ENCODE results near the gene C1QB.
A peak's percentile ranks its signal among the peaks of the same experiment; 100 is the strongest.

The C1QB gene

GRCh38 chr1:22636353-22636752, 16.7 kb upstream of the C1QB start, which contains the start of gene C1QA:
TSS of gene C1QA (plus strand) at chr1:22636628. CDS start at chr1:22637617, 989 bp downstream.
- no peak for DNase-seq

GRCh38 chr1:22636927-22637326, 16.1 kb upstream of the C1QB start:
- no peak for DNase-seq

GRCh38 chr1:22637907-22638445, 15.1 kb upstream of the C1QB start:
- DNase-seq = no peak

- no peak for DNase-seq
Measured at GRCh38 chr1:22638476-22639234, 14.4 kb upstream of the C1QB start.

GRCh38 chr1:22639286-22639685, 13.8 kb upstream of the C1QB start:
- DNase-seq = no peak

DNA sequence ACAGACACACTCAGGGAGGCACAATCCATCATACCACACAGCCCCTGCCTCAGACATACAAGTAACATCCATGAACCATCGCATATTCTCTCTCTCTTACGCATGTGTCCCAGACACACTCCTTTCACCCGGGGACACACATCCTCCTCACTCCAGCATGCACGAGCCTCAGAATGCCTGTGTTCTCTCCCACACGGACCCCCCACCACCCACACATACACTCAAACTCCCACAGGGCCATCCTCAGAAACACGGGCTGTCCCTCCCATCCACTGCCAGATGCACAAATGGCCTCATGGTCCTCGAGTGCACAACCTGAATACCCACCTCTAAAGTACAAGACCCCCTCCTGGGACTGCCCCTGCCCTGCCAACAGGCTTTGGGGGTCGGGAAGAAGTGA, 11.8 kb upstream of the C1QB start:
- no peak for DNase-seq

GRCh38 chr1:22641906-22642636, 11.0 kb upstream of the C1QB start:
- peak; percentile 8 for DNase-seq

DNA sequence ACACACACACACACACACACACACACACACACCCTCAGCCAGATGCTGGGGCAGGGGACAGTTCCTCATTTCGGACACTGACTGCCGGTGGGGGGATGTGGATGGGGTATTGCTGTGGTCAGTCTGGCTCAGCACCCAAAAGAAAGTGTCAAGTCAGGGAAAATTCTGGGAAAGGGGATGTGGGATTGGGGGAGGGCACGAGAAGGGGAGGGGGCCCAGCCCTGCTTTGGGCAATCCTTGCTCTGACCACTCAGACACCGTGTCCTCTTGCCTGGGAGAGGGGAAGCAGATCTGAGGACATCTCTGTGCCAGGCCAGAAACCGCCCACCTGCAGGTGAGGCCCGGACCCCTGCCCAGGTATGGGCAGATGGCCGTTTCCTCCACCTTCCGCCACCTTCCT, 9.7 kb upstream of the C1QB start, which contains the start of gene C1QC:
Gene C1QC, plus strand, starts transcription at position 253 of the 400 bp plus-strand sequence. CDS start 391 bp downstream, outside the sequence.
- DNase-seq = no peak

DNA sequence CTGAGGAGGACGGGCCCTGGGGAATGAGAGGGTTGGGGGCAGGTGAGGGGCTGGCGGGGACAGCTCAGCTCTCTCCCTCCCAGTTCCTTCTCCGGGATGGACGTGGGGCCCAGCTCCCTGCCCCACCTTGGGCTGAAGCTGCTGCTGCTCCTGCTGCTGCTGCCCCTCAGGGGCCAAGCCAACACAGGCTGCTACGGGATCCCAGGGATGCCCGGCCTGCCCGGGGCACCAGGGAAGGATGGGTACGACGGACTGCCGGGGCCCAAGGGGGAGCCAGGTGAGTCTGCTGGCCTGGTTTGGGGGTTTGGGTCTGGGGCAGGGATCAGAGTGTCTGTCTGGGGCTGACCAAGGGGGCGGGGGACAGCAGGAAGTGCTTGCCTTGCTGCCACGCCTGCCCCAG, 9.1 kb upstream of the C1QB start:
- DNase-seq = no peak

DNA sequence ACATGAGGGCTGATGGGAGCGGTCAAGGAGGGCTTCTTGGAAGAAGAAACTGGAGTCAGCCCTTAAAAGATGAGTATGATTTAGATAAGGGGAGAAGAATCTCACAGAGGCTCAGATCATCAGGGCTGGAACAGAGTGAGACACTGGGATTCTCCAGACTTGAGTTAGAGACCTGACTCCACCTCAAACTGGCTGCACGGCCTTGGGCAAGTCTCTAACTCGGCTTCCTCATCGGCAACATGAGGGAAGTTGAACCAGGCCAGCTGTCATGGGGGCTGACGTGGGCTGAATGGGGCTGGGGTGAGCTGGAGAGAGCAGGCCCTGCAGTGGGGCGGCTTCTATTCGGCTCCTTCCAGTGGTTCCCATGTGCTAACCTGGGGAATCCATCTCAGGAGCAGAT, 7.1 kb upstream of the C1QB start:
- no peak for DNase-seq

DNA sequence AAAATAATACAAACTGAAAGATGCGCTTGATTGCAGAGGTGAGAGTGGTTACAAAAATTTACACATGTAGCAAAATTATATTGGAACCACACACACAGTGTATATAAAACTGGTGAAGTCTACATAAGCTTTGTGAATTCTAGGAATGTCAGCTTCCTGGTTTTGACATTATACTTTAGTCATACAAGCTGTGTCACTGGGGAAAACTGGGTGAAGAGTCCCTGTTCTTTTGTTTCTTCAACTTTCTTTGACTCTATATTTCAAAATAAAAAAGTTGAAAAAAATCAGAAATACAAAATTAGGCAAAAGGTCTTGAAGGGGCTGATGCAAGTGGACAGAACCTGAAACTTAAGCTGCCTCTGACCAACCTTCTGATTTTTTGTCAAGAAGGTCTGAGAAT, 6.7 kb upstream of the C1QB start:
- no peak for DNase-seq

GRCh38 chr1:22650089-22650693, 2.8 kb upstream of the C1QB start:
- DNase-seq = no peak

- DNase-seq = no peak
Measured at GRCh38 chr1:22651941-22652856, 837 bp upstream of the C1QB start.

GRCh38 chr1:22654692-22655091, 1.7 kb downstream of the C1QB start:
- DNase-seq = no peak

DNA sequence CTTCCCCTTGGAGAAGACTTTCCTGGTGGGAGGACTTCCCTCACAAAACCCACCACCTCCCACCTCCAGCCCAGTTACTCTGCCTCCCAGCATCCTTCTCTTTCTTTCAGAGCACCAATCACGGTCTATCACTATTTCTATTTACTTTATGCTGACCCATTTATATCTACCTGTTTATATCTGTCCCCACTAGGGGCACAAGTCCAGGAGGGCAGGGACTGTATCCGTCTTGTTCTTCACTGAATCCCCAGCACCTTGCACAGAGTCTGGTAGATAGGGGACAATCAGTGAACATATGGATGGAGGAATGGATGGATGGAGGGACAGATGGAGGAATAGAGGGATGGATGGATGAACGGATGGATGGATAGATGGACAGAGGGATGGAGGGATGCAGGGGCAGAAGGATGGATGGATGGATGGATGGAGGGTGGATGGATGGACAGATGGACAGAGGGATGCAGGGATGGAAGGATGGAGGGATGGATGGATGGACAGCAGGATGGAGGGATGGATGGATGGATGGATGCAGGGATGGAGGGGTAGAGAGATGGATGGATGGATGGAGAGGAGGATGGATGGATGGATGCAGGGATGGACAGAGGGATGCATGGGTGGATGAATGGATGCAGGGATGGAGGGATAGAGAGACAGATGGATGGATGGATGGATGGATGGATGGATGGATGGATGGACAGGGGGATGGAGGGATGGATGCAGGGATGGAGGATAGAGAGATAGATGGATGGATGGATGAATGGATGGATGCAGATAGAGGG, 5.5 kb downstream of the C1QB start:
- no peak for DNase-seq

DNA sequence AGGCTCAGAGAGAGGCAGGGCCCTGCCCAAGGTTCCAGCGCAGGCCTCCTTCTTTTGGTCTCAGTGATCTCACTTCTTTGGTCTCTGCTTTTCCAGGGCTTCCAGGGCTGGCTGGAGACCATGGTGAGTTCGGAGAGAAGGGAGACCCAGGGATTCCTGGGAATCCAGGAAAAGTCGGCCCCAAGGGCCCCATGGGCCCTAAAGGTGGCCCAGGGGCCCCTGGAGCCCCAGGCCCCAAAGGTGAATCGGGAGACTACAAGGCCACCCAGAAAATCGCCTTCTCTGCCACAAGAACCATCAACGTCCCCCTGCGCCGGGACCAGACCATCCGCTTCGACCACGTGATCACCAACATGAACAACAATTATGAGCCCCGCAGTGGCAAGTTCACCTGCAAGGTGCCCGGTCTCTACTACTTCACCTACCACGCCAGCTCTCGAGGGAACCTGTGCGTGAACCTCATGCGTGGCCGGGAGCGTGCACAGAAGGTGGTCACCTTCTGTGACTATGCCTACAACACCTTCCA, 7.7 kb downstream of the C1QB start:
- no peak for DNase-seq

- DNase-seq = no peak
Measured at GRCh38 chr1:22661880-22662279, 8.8 kb downstream of the C1QB start.

- peak; percentile 24 for DNase-seq
Measured at GRCh38 chr1:22662318-22662717, 9.3 kb downstream of the C1QB start.

DNA sequence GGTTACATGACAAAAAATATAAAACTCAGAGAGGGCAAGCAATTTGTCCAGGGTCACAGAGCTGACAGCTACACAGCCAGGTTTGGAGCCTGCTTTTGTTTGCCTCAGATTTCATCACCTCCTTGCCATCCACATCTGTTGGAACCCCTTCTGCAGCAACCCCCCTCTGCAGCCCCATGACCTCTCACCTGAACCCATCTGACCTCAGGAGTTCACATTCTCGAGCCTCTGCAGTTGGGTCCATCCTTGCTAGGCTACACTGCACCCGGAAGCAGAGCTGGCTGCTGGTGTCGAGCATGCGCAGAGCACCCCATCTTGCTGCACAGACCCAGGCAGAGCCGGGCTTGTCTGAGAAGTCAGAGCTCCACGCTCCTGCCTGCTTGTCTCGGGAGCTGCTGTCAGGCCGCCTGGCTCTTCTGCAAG, 10.0 kb downstream of the C1QB start:
- DNase-seq = no peak

DNA sequence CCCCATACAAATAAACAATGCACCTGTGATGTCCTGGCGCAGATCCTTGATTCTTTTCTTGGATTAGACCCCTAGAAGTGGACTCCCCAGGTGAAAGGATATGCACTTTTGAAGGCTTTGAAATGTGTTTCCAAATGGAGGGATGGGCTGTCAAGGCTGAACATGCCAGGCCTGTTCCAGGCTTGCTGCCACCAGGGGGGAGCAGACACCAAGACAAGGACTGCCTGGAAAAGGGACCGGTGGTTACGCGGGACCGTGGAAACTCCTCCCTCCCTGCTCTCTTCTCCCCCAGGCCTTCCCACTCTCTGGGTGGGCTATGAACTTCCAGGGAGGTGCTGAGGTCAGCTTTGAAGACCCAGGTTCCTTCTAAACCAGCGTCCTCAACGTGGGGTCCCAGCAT, 12.7 kb downstream of the C1QB start:
- no peak for DNase-seq

DNA sequence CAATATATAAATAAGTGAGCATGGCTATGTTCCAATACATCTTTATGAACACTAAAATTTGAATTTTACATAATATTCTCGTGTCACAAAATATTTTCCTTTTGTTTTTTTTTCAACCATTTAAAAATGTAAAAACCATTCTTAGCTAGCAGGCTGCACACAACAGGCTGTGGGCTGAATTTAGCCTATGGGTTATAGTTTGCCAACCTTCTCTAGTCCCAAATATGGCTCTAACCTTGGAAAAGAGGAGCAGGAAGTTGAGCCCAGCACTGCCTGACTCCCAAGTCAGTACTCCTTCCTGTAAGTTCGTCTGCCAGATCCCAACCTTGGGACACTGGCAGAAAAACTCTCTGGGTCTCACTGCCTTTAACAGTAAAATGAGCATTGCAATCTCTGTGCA, 13.4 kb downstream of the C1QB start:
- DNase-seq = no peak

All from NCI-H446 treated with DMSO at 0.1 percent for 48 hours (cell line).